Endometrium (tissue), 2 donors: ENCODE results near the gene VWA5B2.

Experiments used
- FAIRE-seq: peaks from 2 replicates; lab custom pipeline; 2012; peaks lifted over from hg19 to GRCh38; lab: Jason Lieb, UNC
- donor health status: control.
- donor health status: control.

Gene VWA5B2

GRCh38 chr3:184277366-184277765 is 48.0 kb downstream of the VWA5B2 start:
- FAIRE-seq = no peak

- FAIRE-seq = no peak
Observed at GRCh38 chr3:184282941-184283340, 53.6 kb downstream of the VWA5B2 start.

GRCh38 chr3:184283681-184284080 is 54.3 kb downstream of the VWA5B2 start:
- no peak for FAIRE-seq

DNA sequence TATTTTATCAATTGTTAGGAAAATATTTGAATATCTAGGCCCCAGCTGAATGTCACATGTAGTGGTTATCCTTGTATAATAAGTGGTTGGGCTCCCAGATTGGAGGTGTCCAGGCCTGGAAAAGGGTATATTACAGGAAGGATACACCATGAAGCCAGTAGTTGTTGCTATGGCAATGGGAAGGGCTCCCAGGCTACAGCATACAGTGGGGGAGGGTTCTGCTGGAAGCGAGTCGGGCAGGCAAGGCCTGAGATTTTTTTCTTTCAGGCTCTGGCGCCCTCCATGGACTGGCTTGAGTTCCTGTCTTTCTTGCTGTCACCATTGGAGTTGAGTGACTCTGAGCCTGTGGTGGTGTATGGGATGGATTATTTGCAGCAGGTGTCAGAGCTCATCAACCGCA is 55.3 kb downstream of the VWA5B2 start:
- FAIRE-seq = no peak

DNA sequence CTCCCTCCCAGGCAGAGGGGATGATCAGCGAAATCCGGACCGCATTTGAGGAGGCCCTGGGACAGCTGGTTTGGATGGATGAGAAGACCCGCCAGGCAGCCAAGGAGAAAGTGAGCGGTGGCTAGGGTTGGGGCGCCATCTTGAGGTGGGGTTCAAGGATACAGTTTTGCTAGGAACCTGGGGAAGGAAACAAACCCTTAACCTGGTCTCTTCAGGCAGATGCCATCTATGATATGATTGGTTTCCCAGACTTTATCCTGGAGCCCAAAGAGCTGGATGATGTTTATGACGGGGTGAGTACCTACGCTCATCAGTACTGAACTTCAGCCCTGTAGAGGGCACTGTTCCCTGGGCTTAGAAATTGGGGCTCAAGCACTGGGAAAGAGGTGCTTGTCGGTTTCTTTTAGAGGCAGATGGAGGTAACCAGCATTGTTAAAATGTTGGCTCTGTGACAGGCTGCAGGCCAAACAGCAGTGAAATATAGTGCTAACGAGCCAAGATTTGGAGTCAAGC is 60.1 kb downstream of the VWA5B2 start:
- FAIRE-seq = no peak

DNA sequence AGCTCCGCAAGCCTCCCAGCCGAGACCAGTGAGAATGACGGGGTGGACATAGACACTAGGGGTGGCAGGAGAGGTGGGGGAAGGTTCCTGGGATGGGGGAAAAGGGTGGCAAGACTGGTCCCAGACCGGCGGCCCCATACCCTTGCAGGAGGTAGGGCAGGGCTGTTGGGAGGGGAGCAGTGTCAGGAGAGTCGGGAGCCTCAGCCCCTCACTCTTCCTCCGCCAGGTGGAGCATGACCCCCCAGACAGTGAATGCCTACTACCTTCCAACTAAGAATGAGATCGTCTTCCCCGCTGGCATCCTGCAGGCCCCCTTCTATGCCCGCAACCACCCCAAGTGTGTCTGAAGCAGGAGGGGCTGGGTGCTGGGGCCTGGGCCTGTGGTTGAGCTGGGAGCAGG is 60.9 kb downstream of the VWA5B2 start:
- no peak for FAIRE-seq

DNA sequence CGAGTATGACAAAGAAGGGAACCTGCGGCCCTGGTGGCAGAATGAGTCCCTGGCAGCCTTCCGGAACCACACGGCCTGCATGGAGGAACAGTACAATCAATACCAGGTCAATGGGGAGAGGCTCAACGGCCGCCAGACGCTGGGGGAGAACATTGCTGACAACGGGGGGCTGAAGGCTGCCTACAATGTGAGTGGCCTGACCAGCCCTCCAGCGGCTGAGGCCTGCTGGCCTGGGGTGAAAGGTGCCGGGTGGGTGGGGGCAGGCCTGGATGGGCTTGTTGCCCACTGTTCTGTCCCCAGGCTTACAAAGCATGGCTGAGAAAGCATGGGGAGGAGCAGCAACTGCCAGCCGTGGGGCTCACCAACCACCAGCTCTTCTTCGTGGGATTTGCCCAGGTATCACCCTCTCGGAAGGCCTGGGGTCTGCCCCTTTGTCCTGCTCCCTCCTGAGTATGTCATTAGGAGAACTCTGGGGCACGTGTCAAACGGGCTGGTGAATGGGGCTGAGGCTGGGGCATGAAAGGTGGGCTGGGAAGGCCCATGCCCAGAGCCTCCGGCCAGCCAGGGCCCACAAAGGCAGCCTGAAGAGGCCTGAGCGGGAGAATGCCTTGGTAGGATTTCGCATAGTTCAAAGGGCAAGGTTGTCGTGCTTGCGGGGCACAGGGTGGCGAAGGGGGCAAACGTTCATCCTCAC is 61.8 kb downstream of the VWA5B2 start:
- no peak for FAIRE-seq
